ENCODE data around the gene BORCS5.

DNA sequence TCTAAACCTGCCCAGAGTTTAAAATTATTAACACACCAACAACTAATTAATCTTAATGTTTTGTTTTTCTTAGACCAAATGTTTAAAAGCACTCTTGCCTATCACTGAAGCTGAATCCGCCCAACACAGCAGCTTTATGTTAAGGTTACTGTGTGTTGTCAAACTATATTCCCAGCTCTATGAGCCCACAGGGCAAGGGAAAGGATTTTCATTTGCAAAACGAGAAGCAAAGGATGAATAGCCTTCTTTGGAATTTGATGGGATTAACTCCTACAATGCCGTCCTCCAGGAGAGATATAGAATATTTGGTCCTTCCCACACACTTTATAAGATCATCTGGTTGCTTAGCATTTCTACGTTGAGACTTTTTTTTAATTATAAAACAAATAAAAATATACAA lies 162.0 kb downstream of the BORCS5 start:
- TF ChIP-seq ZNF274 (IDR thresholded peaks at IDR 0.05; ENCODE audit: low read depth, low read length) (no peak), SUZ12 (IDR thresholded peaks at IDR 0.05; ENCODE audit: extremely low read depth, insufficient read depth, insufficient read length) (no peak), YY1 (IDR thresholded peaks at IDR 0.05; ENCODE audit: insufficient read depth, insufficient read length) (no peak)

Measured in NT2/D1 (cell line).